Keratinocyte (primary cell): ENCODE data around the gene DIP2C. TPM values are rescaled to one million over a fixed set of nuclear protein-coding genes. Genes with fewer than 3 reads are reported as not detected.

Experiments used
- DNase-seq: peaks from one replicate; pipeline ENCODE4 v3.0.0-alpha.2; 2011; ENCODE audit warnings: low read depth, missing footprints, low spot score
- FAIRE-seq: peaks from 2 replicates; lab custom pipeline; 2011; peaks lifted over from hg19 to GRCh38; lab: Jason Lieb, UNC
- H2AFZ ChIP-seq: 2 replicates; pipeline ENCODE4 v1.6.0; 2012; ENCODE audit warnings: low read length, control low read depth, inconsistent platforms; ENCODE audit not compliant: control insufficient read depth
- H3K27ac ChIP-seq: 2 replicates; pipeline ENCODE4 v1.5.1; 2011; ENCODE audit warnings: low read length; ENCODE audit not compliant: control insufficient read depth, insufficient read depth
- H3K27me3 ChIP-seq: 3 replicates; pipeline ENCODE4 v1.6.0; 2011; ENCODE audit warnings: low read length; ENCODE audit not compliant: control insufficient read depth, insufficient read depth; ENCODE audit errors: extremely low read depth
- H3K36me3 ChIP-seq, 2 experiments: 2 replicates in 1 of 2; 3 replicates in 1 of 2; pipeline ENCODE4 v1.5.1; 2011; ENCODE audit warnings: low read length in 2 of 2, mild to moderate bottlenecking in 1 of 2; ENCODE audit not compliant: control insufficient read depth in 2 of 2, insufficient read depth in 2 of 2; ENCODE audit errors: extremely low read depth in 1 of 2
- H3K4me1 ChIP-seq: 3 replicates; pipeline ENCODE4 v1.5.1; 2011; ENCODE audit warnings: low read length; ENCODE audit not compliant: control insufficient read depth, insufficient read depth; ENCODE audit errors: extremely low read depth
- H3K4me2 ChIP-seq: 3 replicates; pipeline ENCODE4 v1.6.0; 2011; ENCODE audit warnings: low read depth, low read length; ENCODE audit not compliant: control insufficient read depth, insufficient read depth; ENCODE audit errors: extremely low read depth
- H3K4me3 ChIP-seq, 3 experiments: fragments of 200-600 bp in 1 of 3; sonication (generic) in 1 of 3; 2 replicates in 2 of 3; 3 replicates in 1 of 3; pipeline ENCODE4 v1.5.1; 2011 to 2016; ENCODE audit warnings: low read length in 3 of 3, mild to moderate bottlenecking in 3 of 3, control low read depth in 2 of 3, inconsistent platforms in 1 of 3, low read depth in 1 of 3, mixed read lengths in 1 of 3, mixed run types in 1 of 3, moderate library complexity in 1 of 3; ENCODE audit not compliant: control insufficient read depth in 2 of 3, insufficient read depth in 2 of 3; ENCODE audit errors: extremely low read depth in 1 of 3
- H3K79me2 ChIP-seq: 2 replicates; pipeline ENCODE4 v1.6.0; 2012; ENCODE audit warnings: low read length; ENCODE audit not compliant: control insufficient read depth, insufficient read depth
- H3K9ac ChIP-seq: 3 replicates; pipeline ENCODE4 v1.6.0; 2011; ENCODE audit warnings: low read length; ENCODE audit not compliant: control insufficient read depth, insufficient read depth; ENCODE audit errors: extremely low read depth
- H3K9me1 ChIP-seq: 3 replicates; pipeline ENCODE4 v1.6.0; 2011; ENCODE audit warnings: low read length; ENCODE audit not compliant: control insufficient read depth, insufficient read depth; ENCODE audit errors: extremely low read depth
- H3K9me3 ChIP-seq: 2 replicates; pipeline ENCODE4 v1.5.1; 2012; ENCODE audit warnings: low read depth, low read length; ENCODE audit not compliant: control insufficient read depth
- H4K20me1 ChIP-seq: 3 replicates; pipeline ENCODE4 v1.6.0; 2011; ENCODE audit warnings: low read length; ENCODE audit not compliant: control insufficient read depth, insufficient read depth; ENCODE audit errors: extremely low read depth
- CTCF ChIP-seq, 3 experiments: IDR thresholded peaks in 1 of 3; conservative IDR thresholded peaks in 1 of 3; optimal IDR thresholded peaks in 1 of 3; 2 replicates in 2 of 3; 3 replicates in 1 of 3; pipeline versions ENCODE3 to v1.5.1; 2011; ENCODE audit warnings: low read length in 3 of 3, mild to moderate bottlenecking in 3 of 3, moderate library complexity in 2 of 3, control low read depth in 1 of 3, inconsistent platforms in 1 of 3; ENCODE audit not compliant: insufficient read depth in 2 of 3; ENCODE audit errors: extremely low read depth in 1 of 3
- EZH2 ChIP-seq: IDR thresholded peaks from one replicate; pipeline ENCODE4 v1.6.1; 2012; ENCODE audit warnings: inconsistent platforms, mild to moderate bottlenecking, low read length, moderate library complexity
- dilution Hi-C: fragments of 300-500 bp; cut with MboI; formaldehyde crosslinking; loops from one replicate; pipeline ENCODE4 v1.7.0; 2020; ENCODE audit warnings: low sequenced_read_pairs; ENCODE audit not compliant: extremely low pct_ligation_motif_present
- polyA plus RNA-seq, 5 experiments: library from polyadenylated mRNA; depleted of rRNA in 3 of 5; stranded (reverse) in 3 of 5; stranded (forward) in 1 of 5; unstranded in 1 of 5; fragments of >200 nt; gene quantifications; 1 replicate in 1 of 5; 2 replicates in 3 of 5; 3 replicates in 1 of 5; pipeline versions ENCODE4 v1.2.1 to v1.2.3, GENCODE V29; 2011 to 2012; ENCODE audit warnings: missing spikeins in 2 of 5, low read depth in 1 of 5, low replicate concordance in 1 of 5

DIP2C gene
- polyA plus RNA-seq, 1 donor (not counting 4 experiments of a cell fraction or from before 2014, with no cell fraction given), result 1.3 TPM

GRCh38 chr10:371515-371914 is 318.0 kb downstream of the DIP2C start:
- Histone ChIP-seq H3K27me3 (no peaks in the 10 kb centered on the region), H3K79me2 (no peaks in the 10 kb centered on the region), H3K4me1 (peaks cover 5% of the 10 kb centered on the region), H3K4me2 (no peak overlapping the region), H3K4me3 (no peak overlapping the region), H3K36me3 (peaks cover 0 to 4% of the 10 kb centered on the region in 2 experiments), H3K9ac (no peak overlapping the region), H3K9me1 (no peaks in the 10 kb centered on the region), H3K27ac (no peak overlapping the region), H3K9me3 (no peaks in the 10 kb centered on the region), H2AFZ (no peak overlapping the region), H4K20me1 (no peaks in the 10 kb centered on the region)
- dilution Hi-C loops, result no loop called here
- DNase-seq (no peak), FAIRE-seq (no peak)
- TF ChIP-seq CTCF (optimal IDR thresholded peaks at IDR 0.05 in 1 of 3, IDR thresholded peaks at IDR 0.05 in 1 of 3, conservative IDR thresholded peaks at IDR 0.05 in 1 of 3; ENCODE audit: extremely low read depth in 1 of 3, insufficient read depth in 2 of 3, low read length in 3 of 3) (no peak), EZH2 (no peak)

DNA sequence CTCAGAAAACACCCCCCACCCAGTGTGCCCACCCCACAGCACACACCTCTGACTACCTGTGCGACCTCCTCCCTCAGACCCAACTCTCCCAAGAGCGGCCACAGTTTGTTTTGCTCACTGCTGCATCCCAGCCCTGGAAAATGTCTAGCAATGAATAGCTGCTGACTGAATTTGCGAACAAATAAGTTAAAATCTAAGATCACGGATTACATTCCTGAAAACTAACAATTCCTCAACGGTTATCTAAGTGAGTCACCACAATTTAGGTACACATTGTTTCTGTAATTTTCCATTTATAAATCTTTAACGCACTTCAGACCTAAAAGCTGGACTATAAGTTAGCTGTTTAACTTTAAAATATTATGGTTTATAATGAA is 319.0 kb downstream of the DIP2C start:
- Histone ChIP-seq H3K27me3 (no peaks in the 10 kb centered on the region), H3K4me1 (peaks cover 5% of the 10 kb centered on the region), H3K4me2 (no peak overlapping the region), H3K4me3 (no peak overlapping the region), H3K27ac (no peak overlapping the region), H3K36me3 (peaks cover 0 to 6% of the 10 kb centered on the region in 2 experiments), H2AFZ (no peak overlapping the region), H3K79me2 (no peaks in the 10 kb centered on the region), H4K20me1 (no peaks in the 10 kb centered on the region), H3K9me1 (no peaks in the 10 kb centered on the region), H3K9ac (no peak overlapping the region), H3K9me3 (no peaks in the 10 kb centered on the region)
- FAIRE-seq (no peak), DNase-seq (no peak)
- dilution Hi-C loops, result no loop called here
- TF ChIP-seq EZH2 (no peak), CTCF (optimal IDR thresholded peaks at IDR 0.05 in 1 of 3, IDR thresholded peaks at IDR 0.05 in 1 of 3, conservative IDR thresholded peaks at IDR 0.05 in 1 of 3; ENCODE audit: extremely low read depth in 1 of 3, insufficient read depth in 2 of 3, low read length in 3 of 3) (no peak)
